GM19328 (cell line): ENCODE data around the gene TRPM3.
"Not testable (repeated sequence)": the region's sequence is repeated elsewhere in the genome, so short reads cannot be mapped to it uniquely, and the experiment has no call there.

Source experiments
- ATAC-seq: cut with Tn5 transposase; IDR thresholded peaks from one replicate; pipeline ENCODE4 v1.9.1; 2021; ENCODE audit warnings: mild to moderate bottlenecking, moderate library complexity; ENCODE audit not compliant: unreplicated experiment

TRPM3 gene

GRCh38 chr9:71001780-71002386 lies 119.5 kb downstream of the TRPM3 start:
- no peak for ATAC-seq

GRCh38 chr9:70998962-70999361 lies 122.5 kb downstream of the TRPM3 start:
- no peak for ATAC-seq

GRCh38 chr9:70995511-70995910 lies 125.9 kb downstream of the TRPM3 start:
- ATAC-seq: no peak

GRCh38 chr9:70994582-70994981 lies 126.8 kb downstream of the TRPM3 start:
- ATAC-seq: no peak

- no peak for ATAC-seq
Measured at GRCh38 chr9:70988551-70988950, 132.9 kb downstream of the TRPM3 start.

GRCh38 chr9:70987986-70988385 lies 133.4 kb downstream of the TRPM3 start:
- ATAC-seq: no peak

- ATAC-seq: no peak
Measured at GRCh38 chr9:70986984-70987383, 134.4 kb downstream of the TRPM3 start.

GRCh38 chr9:70983723-70984295 lies 137.6 kb downstream of the TRPM3 start:
- ATAC-seq: no peak

- ATAC-seq: no peak
Measured at GRCh38 chr9:70981312-70981711, 140.1 kb downstream of the TRPM3 start.

GRCh38 chr9:70979966-70980365 lies 141.5 kb downstream of the TRPM3 start:
- ATAC-seq: no peak

GRCh38 chr9:70978085-70978484 lies 143.3 kb downstream of the TRPM3 start:
- ATAC-seq: no peak

- no peak for ATAC-seq
Measured at GRCh38 chr9:70975821-70976220, 145.6 kb downstream of the TRPM3 start.

- ATAC-seq: no peak
Measured at GRCh38 chr9:70971723-70972122, 149.7 kb downstream of the TRPM3 start.

- not testable (repeated sequence) for ATAC-seq
Measured at GRCh38 chr9:70966380-70966779, 155.0 kb downstream of the TRPM3 start.

GRCh38 chr9:70964861-70965260 lies 156.6 kb downstream of the TRPM3 start:
- no peak for ATAC-seq

GRCh38 chr9:70963554-70963953 lies 157.9 kb downstream of the TRPM3 start:
- ATAC-seq: no peak

- no peak for ATAC-seq
Measured at GRCh38 chr9:70962761-70963440, 158.5 kb downstream of the TRPM3 start.

GRCh38 chr9:70959366-70959765 lies 162.1 kb downstream of the TRPM3 start:
- ATAC-seq: no peak

GRCh38 chr9:70954596-70955143 lies 166.8 kb downstream of the TRPM3 start:
- no peak for ATAC-seq

GRCh38 chr9:70954126-70954525 lies 167.3 kb downstream of the TRPM3 start:
- no peak for ATAC-seq

- ATAC-seq: no peak
Measured at GRCh38 chr9:70951749-70952727, 169.4 kb downstream of the TRPM3 start.
